Measurements from ENCODE around the gene NF1.
"Not testable (repeated sequence)": the region's sequence is repeated elsewhere in the genome, so short reads cannot be mapped to it uniquely, and the experiment has no call there.

NF1 gene

GRCh38 chr17:31134576-31134975, 39.8 kb downstream of the NF1 start:
- peak; percentile 85 for DNase-seq

GRCh38 chr17:31136319-31136718, 41.5 kb downstream of the NF1 start:
- peak; percentile 46 for DNase-seq

- DNase-seq = no peak
Observed at GRCh38 chr17:31140111-31140510, 45.3 kb downstream of the NF1 start.

- no peak for DNase-seq
Observed at GRCh38 chr17:31144428-31144827, 49.7 kb downstream of the NF1 start.

GRCh38 chr17:31144836-31145235, 50.1 kb downstream of the NF1 start:
- no peak for DNase-seq

- peak; percentile 14 for DNase-seq
Observed at GRCh38 chr17:31147507-31148202, 52.9 kb downstream of the NF1 start.

- DNase-seq = peak; percentile 8
Observed at GRCh38 chr17:31148205-31148604, 53.4 kb downstream of the NF1 start.

- no peak for DNase-seq
Observed at GRCh38 chr17:31152271-31152670, 57.5 kb downstream of the NF1 start.

GRCh38 chr17:31155208-31155810, 60.5 kb downstream of the NF1 start:
- DNase-seq = peak; percentile 71

GRCh38 chr17:31156326-31156725, 61.5 kb downstream of the NF1 start:
- peak; percentile 90 for DNase-seq

- not testable (repeated sequence) for DNase-seq
Observed at GRCh38 chr17:31156864-31157263, 62.1 kb downstream of the NF1 start.

GRCh38 chr17:31158746-31159377, 64.1 kb downstream of the NF1 start:
- no peak for DNase-seq

- DNase-seq = no peak
Observed at GRCh38 chr17:31163091-31163781, 68.5 kb downstream of the NF1 start.

GRCh38 chr17:31167111-31167510, 72.3 kb downstream of the NF1 start:
- no peak for DNase-seq

- DNase-seq = peak; percentile 46
Observed at GRCh38 chr17:31171701-31172100, 76.9 kb downstream of the NF1 start.

- DNase-seq = no peak
Observed at GRCh38 chr17:31172388-31172787, 77.6 kb downstream of the NF1 start.

- DNase-seq = no peak
Observed at GRCh38 chr17:31174215-31174614, 79.4 kb downstream of the NF1 start.

- DNase-seq = no peak
Observed at GRCh38 chr17:31175237-31175636, 80.5 kb downstream of the NF1 start.

GRCh38 chr17:31176143-31176542, 81.4 kb downstream of the NF1 start:
- DNase-seq = not testable (repeated sequence)

GRCh38 chr17:31178951-31179350, 84.2 kb downstream of the NF1 start:
- peak; percentile 11 for DNase-seq

- no peak for DNase-seq
Observed at GRCh38 chr17:31195305-31195704, 100.5 kb downstream of the NF1 start.

GRCh38 chr17:31198026-31198425, 103.2 kb downstream of the NF1 start:
- DNase-seq = peak; percentile 49

- peak; percentile 57 for DNase-seq
Observed at GRCh38 chr17:31198666-31199065, 103.9 kb downstream of the NF1 start.

- peak; percentile 15 for DNase-seq
Observed at GRCh38 chr17:31200287-31200686, 105.5 kb downstream of the NF1 start.

All from fibroblast of upper back skin (primary cell).